CD1c-positive myeloid dendritic cell (primary cell): ENCODE data around the gene FAM180A.
A peak's percentile ranks its signal among the peaks of the same experiment; 100 is the strongest.
"Not testable (repeated sequence)": the region's sequence is repeated elsewhere in the genome, so short reads cannot be mapped to it uniquely, and the experiment has no call there.

ENCODE experiments used
- DNase-seq: peaks from one replicate; pipeline ENCODE4 v3.0.0-alpha.2; 2016; ENCODE audit errors: extremely low spot score

The FAM180A gene

GRCh38 chr7:135713836-135714470, 34.7 kb downstream of the FAM180A start:
- no peak for DNase-seq

GRCh38 chr7:135712796-135713195, 35.8 kb downstream of the FAM180A start:
- DNase-seq = no peak

DNA sequence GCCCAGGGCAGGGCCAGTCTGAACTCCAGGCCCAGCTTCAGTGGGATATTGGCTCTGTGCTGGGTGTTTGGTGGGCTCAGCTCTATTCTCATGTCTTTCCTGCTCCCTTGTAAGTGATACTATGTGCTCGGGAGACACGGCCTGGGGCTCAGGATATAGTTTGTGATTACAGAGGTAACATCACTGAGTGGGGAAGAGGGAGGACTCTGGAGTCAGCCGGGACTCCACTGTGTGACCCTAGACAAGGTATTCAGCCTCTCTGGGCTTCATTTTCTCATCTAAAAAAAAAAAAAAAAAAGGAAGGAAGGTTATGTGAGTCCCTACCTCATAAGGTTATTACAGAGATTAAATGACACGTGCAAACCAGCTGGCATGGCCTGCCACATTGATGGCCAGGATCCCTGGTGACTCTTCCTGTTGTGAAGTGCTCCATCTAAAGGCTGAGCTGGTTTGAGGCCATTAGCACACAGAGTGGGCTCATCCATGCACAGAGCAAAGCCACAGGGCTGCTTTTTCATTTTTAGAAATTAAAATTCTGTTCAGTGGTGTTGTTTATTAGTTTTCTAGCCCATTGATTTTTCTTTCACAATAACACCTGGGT, 36.3 kb downstream of the FAM180A start:
- DNase-seq = no peak

- DNase-seq = no peak
Measured at GRCh38 chr7:135711139-135711469, 37.5 kb downstream of the FAM180A start.

DNA sequence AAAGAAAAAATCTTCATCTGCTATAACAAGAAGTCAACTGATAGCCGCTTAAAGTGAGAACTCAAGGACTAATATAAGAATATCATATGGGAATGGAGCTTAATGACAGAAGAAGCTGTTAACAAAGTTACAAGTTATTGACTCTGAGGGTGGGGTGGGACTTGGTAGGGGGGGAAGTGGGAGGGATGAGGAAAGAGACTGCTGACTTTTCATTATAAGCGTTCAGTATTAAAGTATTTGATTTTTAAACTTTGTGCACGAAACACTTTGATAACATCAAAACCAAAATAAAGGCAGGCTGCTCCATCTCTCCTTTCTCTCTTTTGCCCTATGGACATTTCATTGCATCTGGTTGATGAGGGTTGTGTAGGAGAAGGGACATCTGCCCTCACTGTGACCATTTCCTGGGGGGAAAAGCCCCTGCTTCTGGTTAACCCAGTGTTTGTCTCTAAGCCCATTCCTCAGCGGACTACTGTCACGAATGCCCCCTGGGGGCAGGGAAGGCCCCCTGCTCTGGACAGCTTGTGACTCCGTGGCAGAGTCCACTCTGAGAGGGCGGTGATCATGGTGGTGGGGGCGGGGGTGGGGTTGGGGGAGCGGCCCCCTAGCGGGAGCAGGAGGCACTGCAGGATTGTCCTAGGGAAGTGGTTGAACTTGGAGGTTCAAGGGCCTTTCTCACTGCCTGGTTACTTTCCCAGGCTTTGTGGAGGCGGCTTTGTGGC, 38.0 kb downstream of the FAM180A start:
- DNase-seq = peak; percentile 12

GRCh38 chr7:135709508-135709907, 39.1 kb downstream of the FAM180A start:
- no peak for DNase-seq

GRCh38 chr7:135708041-135708440, 40.6 kb downstream of the FAM180A start:
- DNase-seq = no peak

DNA sequence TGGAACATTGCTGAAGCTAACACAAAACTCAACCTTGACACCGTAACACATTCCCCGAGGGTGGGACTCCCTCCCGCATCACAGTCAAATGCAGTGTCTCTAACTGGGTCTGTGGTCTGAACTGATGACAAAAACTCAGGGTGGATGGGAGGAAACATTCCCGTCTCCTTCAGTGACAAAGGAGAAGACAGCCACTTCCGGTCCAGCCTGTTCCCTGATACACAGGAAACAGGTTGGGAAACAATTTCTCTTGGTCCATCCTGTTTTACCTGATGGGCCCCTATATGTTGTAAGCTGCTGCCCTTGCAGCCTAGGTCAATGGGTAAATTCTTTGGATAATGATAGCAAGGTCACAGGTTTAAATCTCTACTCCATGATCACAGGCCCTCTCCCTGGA, 41.0 kb downstream of the FAM180A start:
- DNase-seq = no peak

DNA sequence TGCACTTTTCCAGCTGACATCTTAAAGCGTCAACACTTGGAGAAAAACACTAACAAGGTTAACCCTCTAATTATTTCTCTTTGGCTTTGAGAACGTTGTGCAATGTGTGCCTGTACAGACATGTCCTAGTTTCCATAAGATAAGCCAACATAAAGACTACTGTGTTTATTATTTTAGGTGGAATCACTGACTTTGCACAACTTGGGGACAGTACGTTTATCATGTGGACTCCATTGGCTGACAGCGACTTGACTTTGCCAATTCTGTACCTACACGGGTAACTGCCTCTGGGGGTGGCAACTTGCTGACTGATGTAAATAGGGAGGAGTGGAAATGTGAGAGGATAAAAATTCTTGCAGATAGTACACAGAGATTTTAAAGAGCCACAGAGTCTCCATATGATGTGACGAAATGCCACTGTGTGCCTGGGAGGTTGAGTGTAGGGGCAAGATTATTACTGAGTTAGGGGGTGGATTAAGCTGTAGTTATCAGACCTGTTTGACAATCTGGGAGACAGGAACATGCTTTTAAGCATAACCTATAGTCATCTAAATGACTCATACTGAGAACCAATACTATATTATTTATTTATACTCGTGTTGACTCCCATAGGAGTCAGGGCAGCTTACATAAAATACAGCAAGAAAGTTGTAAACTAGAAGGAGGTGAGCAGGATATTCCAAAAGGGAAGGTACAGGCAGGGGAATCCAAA, 41.6 kb downstream of the FAM180A start:
- DNase-seq = no peak

DNA sequence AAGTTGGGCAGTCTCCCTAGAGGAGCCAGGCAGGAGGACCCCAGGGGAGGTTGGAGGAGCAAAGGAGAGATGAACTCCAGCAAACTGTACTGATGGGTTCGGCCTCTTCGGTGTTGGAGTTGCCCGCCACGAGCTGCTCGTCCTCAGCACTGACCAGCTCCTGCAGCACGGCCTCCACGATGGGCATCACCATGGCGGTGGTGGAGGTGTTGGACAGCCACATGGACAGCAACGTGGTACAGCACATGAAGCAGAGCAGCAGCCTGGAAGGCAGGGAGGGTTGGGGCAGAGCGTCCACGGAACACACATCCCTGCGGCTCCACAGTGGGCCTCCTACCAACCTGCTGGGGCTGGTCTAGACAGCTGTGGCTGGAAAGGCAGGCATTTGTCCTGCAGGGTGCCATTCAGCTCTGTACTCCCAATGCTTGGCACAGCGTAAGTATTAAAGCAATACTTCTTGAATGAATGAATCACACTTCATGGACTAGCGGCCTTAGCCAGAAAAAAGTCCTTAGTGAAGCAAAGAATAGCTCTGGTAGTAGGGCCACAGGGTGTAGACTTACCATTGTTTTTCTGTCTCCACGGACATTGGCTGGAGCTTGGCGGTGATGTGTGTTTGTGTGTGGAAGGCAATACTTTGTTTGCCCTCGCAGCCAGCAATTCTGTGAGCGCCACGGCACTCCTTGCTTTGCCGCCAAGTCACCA, 42.4 kb downstream of the FAM180A start:
- no peak for DNase-seq

DNA sequence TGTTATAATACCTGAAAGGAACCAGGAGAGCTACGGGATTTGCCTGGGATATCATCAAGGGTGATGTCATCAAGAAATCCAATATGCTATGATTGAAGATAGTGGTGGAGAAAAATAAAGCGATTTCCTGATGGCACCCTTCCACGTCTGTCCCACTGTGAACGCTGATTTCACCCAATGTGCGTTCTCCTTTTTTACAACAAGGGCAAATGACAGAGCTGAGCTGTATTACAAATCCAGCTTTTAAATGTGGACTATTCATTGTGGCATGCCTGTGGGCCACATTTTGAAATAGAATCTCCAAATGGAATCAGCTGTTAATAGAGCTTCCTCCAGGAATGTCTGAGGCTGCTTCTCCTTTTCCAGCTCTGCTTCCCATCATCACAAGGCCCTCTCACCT, 43.9 kb downstream of the FAM180A start:
- no peak for DNase-seq

GRCh38 chr7:135704074-135704473, 44.5 kb downstream of the FAM180A start:
- no peak for DNase-seq

GRCh38 chr7:135697276-135698049, 51.1 kb downstream of the FAM180A start:
- no peak for DNase-seq

- DNase-seq = no peak
Measured at GRCh38 chr7:135693558-135693957, 55.1 kb downstream of the FAM180A start.

DNA sequence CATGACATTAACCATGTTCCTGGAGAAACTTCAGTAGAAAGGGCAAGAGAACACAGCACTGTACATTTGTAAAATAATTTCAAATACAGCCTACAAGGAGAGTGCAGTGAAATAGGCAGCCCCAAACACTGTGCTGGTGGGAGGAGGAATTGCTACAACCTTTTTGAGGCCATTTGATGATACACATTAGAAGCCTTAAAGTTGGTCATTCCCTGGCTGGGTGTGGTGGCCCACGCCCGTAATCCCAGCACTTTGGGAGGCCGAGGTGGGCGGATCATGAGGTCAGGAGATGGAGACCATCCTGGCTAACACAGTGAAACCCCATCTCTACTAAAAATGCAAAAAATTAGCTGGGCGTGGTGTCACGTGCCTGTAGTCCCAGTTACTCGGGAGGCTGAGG, 56.0 kb downstream of the FAM180A start:
- DNase-seq = not testable (repeated sequence)

DNA sequence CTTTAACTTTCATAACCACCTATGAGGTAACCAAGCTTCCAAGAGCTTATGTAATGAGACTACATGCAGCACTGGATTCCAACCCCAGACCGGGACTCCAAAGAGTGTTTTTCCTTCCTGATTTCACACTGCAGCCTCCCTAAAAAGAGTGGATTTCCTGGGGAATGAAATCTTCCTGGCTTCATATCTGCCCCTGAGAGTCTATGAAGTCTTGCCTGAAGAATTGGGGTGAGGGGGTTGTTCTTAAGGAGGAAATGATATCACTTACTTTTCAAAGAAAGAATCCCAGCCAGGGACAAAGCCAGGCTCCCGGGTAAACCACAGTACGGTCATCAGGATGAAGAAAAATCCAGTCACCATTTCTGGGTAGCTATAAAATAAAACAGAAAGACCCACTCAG, 56.6 kb downstream of the FAM180A start:
- no peak for DNase-seq

DNA sequence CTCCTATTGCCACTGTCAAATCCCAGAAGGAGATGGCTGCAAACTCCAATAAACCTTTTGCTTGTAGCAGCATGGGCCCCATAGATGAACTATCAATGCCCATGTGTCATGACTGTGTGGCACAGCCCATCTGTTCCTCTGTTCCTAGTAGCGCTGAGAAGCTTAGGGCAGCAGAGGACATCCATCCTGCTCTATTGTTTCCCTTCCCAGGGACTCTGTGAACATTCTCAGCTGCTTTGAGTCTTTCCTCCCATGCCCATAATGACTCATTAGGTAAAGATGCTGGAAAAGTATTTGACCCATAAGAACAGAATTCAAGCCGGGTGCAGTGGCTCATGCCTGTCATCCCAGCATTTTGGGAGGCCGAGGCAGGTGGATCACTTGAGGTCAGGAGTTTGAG, 58.0 kb downstream of the FAM180A start:
- DNase-seq = no peak

DNA sequence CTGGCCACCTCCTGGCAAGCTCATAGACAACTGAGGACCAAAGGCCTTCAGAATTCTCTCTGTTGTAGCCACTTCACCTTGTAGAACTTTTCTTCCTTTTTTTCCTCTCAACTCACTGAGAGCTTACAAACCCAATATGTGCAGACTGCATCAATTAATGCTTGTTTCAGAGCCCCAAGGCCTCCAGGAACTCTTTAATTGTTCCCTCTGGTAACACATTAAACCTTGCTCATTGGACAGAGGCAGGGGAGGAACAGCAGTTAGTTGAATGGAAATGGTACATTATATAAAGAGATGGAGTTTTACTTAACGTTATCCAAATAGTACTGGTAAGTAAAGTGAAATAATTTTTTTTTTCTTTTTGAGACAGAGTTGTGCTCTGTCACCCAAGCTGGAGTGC, 61.1 kb downstream of the FAM180A start:
- no peak for DNase-seq

DNA sequence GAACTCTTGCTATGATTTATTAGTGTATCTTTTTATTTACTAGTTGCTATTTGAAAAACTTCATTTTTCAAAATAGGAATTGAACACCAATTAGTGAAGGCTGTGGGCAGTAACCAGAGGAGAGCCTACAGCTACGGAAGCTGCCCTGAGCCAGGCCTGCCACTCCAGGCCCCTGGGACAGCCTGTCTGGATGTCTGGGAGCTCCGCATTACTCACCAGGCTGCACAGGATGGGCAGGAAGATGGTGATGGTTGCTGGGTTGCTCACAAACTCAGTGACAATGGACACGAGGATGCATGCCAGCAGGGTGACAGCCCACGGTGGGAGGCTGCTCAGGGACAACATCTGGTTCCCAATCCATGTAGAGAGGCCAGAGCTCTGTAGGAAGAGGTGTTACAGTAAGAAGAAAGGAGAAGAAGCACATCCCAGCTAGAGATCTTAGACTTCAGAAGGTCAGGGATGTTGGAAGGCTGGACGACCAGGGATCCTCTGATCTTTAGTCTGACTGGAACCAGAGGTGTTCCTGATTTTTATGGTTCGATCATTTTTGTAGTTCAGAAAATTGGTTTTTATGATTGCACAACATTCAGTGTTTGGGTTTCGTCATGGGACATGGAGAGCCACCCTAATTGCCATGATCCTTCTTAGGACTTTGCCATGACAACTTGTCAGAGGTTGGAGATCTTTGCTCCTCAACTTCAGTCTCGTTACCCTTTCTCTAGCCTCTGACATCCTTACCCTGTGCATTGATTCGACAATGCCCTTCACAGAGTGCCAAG, 63.1 kb downstream of the FAM180A start:
- DNase-seq = no peak

- no peak for DNase-seq
Measured at GRCh38 chr7:135684699-135685098, 63.9 kb downstream of the FAM180A start.

GRCh38 chr7:135684136-135684535, 64.5 kb downstream of the FAM180A start:
- DNase-seq = no peak
